ENCODE data around the gene CATSPERB. TPM values are rescaled to one million over a fixed set of nuclear protein-coding genes. Genes with fewer than 3 reads are reported as not detected.

CATSPERB gene
- total RNA-seq, 1 donor from 2014 or later = 3.0 TPM

DNA sequence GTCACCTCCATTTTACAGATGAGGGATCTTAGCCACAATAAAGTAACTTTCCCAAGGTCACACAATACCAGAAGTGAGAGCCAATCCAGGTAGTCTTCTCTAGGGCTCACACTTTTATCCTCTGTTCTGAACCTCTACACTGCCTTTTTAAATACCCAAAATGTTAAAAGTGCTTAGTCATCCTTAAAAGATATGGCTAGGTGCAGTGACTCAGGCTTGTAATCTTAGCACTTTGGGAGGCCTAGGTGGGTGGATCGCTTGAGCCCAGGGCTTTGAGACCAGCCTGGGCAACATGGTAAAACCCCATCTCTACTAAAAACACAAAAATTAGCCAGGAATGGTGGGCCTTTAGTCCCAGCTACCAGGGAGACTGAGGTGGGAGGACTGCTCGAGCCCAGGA lies 117.7 kb downstream of the CATSPERB start:
- intact Hi-C loops (cut with DNase I) = no loop called here
- Histone ChIP-seq H3K27me3 (no peaks in the 10 kb centered on the region), H3K36me3 (no peaks in the 10 kb centered on the region), H3K27ac (no peak overlapping the region), H3K9me3 (no peaks in the 10 kb centered on the region), H3K4me1 (no peaks in the 10 kb centered on the region), H3K4me3 (no peak overlapping the region)
- TF ChIP-seq, protein P1, sequence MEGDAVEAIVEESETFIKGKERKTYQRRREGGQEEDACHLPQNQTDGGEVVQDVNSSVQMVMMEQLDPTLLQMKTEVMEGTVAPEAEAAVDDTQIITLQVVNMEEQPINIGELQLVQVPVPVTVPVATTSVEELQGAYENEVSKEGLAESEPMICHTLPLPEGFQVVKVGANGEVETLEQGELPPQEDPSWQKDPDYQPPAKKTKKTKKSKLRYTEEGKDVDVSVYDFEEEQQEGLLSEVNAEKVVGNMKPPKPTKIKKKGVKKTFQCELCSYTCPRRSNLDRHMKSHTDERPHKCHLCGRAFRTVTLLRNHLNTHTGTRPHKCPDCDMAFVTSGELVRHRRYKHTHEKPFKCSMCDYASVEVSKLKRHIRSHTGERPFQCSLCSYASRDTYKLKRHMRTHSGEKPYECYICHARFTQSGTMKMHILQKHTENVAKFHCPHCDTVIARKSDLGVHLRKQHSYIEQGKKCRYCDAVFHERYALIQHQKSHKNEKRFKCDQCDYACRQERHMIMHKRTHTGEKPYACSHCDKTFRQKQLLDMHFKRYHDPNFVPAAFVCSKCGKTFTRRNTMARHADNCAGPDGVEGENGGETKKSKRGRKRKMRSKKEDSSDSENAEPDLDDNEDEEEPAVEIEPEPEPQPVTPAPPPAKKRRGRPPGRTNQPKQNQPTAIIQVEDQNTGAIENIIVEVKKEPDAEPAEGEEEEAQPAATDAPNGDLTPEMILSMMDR (IDR thresholded peaks at IDR 0.05) = no peak
- no peak for DNase-seq
- ATAC-seq = no peak

DNA sequence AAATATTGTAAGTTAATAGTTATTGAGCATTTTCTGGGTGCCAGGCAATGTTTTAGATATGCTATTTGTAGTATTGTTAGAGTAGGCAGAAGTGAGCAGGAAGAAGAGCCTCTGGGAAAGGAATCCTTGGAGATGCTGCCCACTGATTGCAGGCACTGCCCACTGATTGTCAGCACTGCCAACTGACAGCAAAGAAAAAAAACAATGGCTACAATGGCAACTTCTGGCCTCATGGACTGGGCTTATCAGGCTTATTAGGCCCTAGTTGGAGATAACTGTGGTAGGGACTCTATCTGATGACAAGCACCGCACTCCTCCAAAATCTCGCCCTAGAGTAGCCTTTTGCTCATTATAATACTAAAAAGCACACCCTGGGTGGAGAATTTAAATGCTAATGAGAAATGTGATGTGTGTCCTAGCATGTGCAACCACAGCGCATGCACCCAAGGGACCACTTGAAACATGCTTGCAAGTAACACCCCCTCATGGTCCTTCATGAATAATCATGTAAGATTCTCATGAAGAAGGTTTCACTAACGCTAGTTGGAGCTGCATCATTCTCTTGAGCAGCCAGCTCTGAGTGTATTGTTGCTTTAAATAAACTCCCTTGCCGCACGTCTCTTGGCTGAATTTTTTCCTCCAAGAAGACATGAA lies 118.3 kb downstream of the CATSPERB start:
- no peaks in the 10 kb centered on the region for H3K9me3 ChIP-seq
- ATAC-seq = no peak
- H3K27ac ChIP-seq = no peak overlapping the region
- no peaks in the 10 kb centered on the region for H3K36me3 ChIP-seq
- TF ChIP-seq, protein P1 (IDR thresholded peaks at IDR 0.05) = no peak
- H3K4me1 ChIP-seq = no peaks in the 10 kb centered on the region
- no peaks in the 10 kb centered on the region for H3K27me3 ChIP-seq
- no peak overlapping the region for H3K4me3 ChIP-seq
- intact Hi-C loops (cut with DNase I) = no loop called here
- DNase-seq = no peak

DNA sequence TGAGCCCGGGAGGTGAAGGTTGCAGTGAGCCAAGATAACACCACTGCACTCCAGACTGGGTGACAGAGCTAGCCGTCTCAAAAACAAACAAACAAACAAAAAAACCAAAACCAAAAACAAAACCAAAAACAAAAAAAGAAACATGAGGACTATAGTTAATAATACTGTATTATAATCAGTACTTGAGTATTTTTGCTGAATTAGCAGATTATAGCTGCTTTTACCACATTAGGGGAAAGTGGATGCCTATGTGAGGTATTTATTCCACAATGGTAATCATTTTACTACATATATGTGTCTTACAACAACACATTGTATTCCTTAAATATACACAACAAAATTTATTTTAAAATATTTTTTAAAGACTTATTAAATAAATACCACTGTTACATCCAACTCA lies 120.4 kb downstream of the CATSPERB start:
- intact Hi-C loops (cut with DNase I) = no loop called here
- no peaks in the 10 kb centered on the region for H3K4me1 ChIP-seq
- TF ChIP-seq, protein P1 (IDR thresholded peaks at IDR 0.05) = no peak
- H3K27me3 ChIP-seq = no peaks in the 10 kb centered on the region
- H3K27ac ChIP-seq = no peak overlapping the region
- DNase-seq (no peak), ATAC-seq (no peak)
- H3K4me3 ChIP-seq = no peak overlapping the region
- H3K9me3 ChIP-seq = no peaks in the 10 kb centered on the region
- no peaks in the 10 kb centered on the region for H3K36me3 ChIP-seq

DNA sequence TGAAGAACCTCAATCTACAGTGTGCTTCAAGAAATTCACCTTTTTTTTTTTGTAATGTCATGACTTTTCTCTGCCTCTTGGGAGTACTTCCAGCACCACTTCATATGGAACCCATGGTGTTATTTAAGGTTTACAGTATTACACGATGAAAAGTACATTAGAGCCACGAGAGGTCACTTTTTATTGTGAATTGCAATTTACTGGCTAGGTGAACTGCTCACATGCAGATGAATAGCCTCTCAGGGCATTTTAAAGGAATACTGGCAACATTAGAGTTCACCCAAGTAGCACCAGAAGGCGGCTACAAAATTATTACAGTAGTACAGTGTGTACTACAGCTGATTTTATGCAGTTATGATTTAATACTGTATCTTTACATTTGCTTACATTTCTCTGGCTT lies 122.7 kb downstream of the CATSPERB start:
- H3K36me3 ChIP-seq = no peaks in the 10 kb centered on the region

DNA sequence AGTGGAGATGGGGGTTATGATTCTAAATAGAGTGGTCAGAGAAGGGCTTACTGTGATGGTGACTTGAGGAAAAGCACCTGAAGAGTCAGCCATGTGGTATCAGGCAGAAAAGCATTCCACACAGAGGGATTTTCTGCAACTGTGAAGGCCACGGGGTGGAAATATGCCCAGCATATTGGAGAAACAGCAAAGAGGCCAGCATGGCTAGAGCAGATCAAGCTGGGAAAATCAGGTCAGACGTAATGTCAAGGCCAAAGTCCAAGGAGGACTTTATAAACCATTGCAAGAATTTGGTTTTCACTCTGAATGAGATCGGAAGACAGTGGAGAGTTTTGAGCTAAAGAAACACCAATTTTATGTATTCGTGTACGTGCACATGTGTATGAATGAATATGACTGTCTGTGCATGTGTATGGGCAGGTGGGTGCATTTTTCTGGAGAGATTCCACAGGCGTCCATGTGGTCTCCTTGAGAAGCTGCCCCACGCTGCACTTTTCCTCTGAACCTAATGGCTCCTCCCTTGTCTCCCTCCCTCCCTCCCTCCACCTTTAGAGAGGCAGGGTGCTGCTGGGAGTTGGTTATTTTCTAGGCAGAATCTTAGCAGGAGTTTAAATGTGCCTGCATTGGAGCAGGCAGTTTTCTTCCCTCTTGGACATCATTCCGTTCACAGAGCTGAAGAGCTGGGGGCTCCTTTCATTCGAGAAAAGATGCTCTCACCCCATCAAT lies 124.4 kb downstream of the CATSPERB start:
- intact Hi-C loops (cut with DNase I) = no loop called here
- ATAC-seq = no peak

More for the DNA sequence above, 122.7 kb downstream of the CATSPERB start:
- H3K27me3 ChIP-seq = no peaks in the 10 kb centered on the region
- no peaks in the 10 kb centered on the region for H3K9me3 ChIP-seq
- DNase-seq (no peak), ATAC-seq (no peak)
- intact Hi-C loops (cut with DNase I) = no loop called here
- H3K4me3 ChIP-seq = no peak overlapping the region
- no peak overlapping the region for H3K27ac ChIP-seq
- TF ChIP-seq, protein P1 (IDR thresholded peaks at IDR 0.05) = no peak
- no peaks in the 10 kb centered on the region for H3K4me1 ChIP-seq

More for the DNA sequence above, 124.4 kb downstream of the CATSPERB start:
- Histone ChIP-seq H3K27ac (no peak overlapping the region), H3K27me3 (no peaks in the 10 kb centered on the region), H3K4me3 (no peak overlapping the region), H3K4me1 (no peaks in the 10 kb centered on the region), H3K36me3 (no peaks in the 10 kb centered on the region), H3K9me3 (no peaks in the 10 kb centered on the region)
- TF ChIP-seq, protein P1 (IDR thresholded peaks at IDR 0.05) = no peak
- no peak for DNase-seq

Data from upper lobe of right lung (tissue), 1 donor.